Left ventricle myocardium inferior (tissue), 1 donor: ENCODE data around the gene ZNF888. TPM values are rescaled to one million over a fixed set of nuclear protein-coding genes. Genes with fewer than 3 reads are reported as not detected.
"Not testable (repeated sequence)": the region's sequence is repeated elsewhere in the genome, so short reads cannot be mapped to it uniquely, and the experiment has no call there.

Source experiments
- DNase-seq: peaks from one replicate; pipeline ENCODE4 v3.0.0-alpha.2; 2020
- H3K27ac ChIP-seq: fragments of 200-600 bp; replicated peaks from 2 replicates; pipeline ENCODE4 v1.8.0; 2021
- H3K27me3 ChIP-seq: fragments of 200-600 bp; 2 replicates; pipeline ENCODE4 v1.8.0; 2021; ENCODE audit warnings: low read depth
- H3K36me3 ChIP-seq: fragments of 200-600 bp; 2 replicates; pipeline ENCODE4 v1.8.0; 2021
- H3K4me1 ChIP-seq: fragments of 200-600 bp; 2 replicates; pipeline ENCODE4 v1.8.0; 2021
- H3K4me3 ChIP-seq: fragments of 200-600 bp; 2 replicates; pipeline ENCODE4 v1.8.0; 2021; ENCODE audit warnings: mild to moderate bottlenecking, moderate library complexity
- H3K9me3 ChIP-seq: fragments of 200-600 bp; replicated peaks from 2 replicates; pipeline ENCODE4 v1.8.0; 2021
- CTCF ChIP-seq: fragments of 200-600 bp; IDR thresholded peaks from 2 replicates; pipeline ENCODE4 v1.8.0; 2021; ENCODE audit warnings: antibody characterized with exemption, mild to moderate bottlenecking, borderline replicate concordance
- intact Hi-C: fragments of 100-400 bp; cut with micrococcal nuclease; formaldehyde crosslinking; loops from one replicate; pipeline ENCODE4 v1.11.0; 2022
- total RNA-seq: library from RNA; stranded (reverse); fragmentation: NEBNext Ultra II Directional; extraction: Animal tissue kit (Norgen Biotek cat#: 25700); gene quantifications from one replicate; pipeline ENCODE4 v1.2.1, GENCODE V29; 2021
- donor health status: DM: no; HTN: yes; CAD: no; lungs with severe emphysema.

ZNF888 gene
- total RNA-seq, 1 donor from 2014 or later: 1.6 TPM

GRCh38 chr19:52901842-52902241 is 21.4 kb downstream of the ZNF888 start:
- intact Hi-C loops: no loop called here
- DNase-seq: no peak

GRCh38 chr19:52898596-52898995 is 24.6 kb downstream of the ZNF888 start:
- DNase-seq, H3K27me3 ChIP-seq, intact Hi-C loops, H3K36me3 ChIP-seq, H3K9me3 ChIP-seq, H3K27ac ChIP-seq, H3K4me3 ChIP-seq: not testable (repeated sequence)
- H3K4me1 ChIP-seq: peaks cover 23% of the 10 kb centered on the region

More at GRCh38 chr19:52901842-52902241, 21.4 kb downstream of the ZNF888 start:
- H3K27ac ChIP-seq: no peak overlapping the region
- peaks cover 12% of the 10 kb centered on the region for H3K4me1 ChIP-seq
- no peak for TF ChIP-seq CTCF
- H3K9me3 ChIP-seq: no peaks in the 10 kb centered on the region
- no peaks in the 10 kb centered on the region for H3K27me3 ChIP-seq
- peaks cover 10% of the 10 kb centered on the region for H3K36me3 ChIP-seq
- no peak overlapping the region for H3K4me3 ChIP-seq

GRCh38 chr19:52898101-52898500 is 25.1 kb downstream of the ZNF888 start:
- no peaks in the 10 kb centered on the region for H3K9me3 ChIP-seq
- H3K4me1 ChIP-seq: peaks cover 23% of the 10 kb centered on the region
- peak overlapping the region; percentile 84 for H3K4me3 ChIP-seq
- TF ChIP-seq CTCF: no peak
- H3K36me3 ChIP-seq: peaks cover 6% of the 10 kb centered on the region
- H3K27ac ChIP-seq: peak overlapping the region; percentile 95
- H3K27me3 ChIP-seq: no peaks in the 10 kb centered on the region
- intact Hi-C loops: no loop called here
- no peak for DNase-seq

- TF ChIP-seq CTCF: no peak
- Histone ChIP-seq H3K27me3 (no peaks in the 10 kb centered on the region), H3K4me1 (peaks cover 23% of the 10 kb centered on the region), H3K36me3 (peaks cover 8% of the 10 kb centered on the region), H3K9me3 (no peaks in the 10 kb centered on the region), H3K4me3 (peak within 1 kb of the TSS; percentile 84), H3K27ac (peak within 1 kb of the TSS; percentile 95)
- intact Hi-C loops: no loop called here
- peak; percentile 97 for DNase-seq
Observed at GRCh38 chr19:52897138-52897935, 25.9 kb downstream of the ZNF888 start, which contains the start of gene ZNF320. Gene ZNF320 (minus strand): TSS chr19:52897635. CDS start chr19:52890255, 7,380 bp downstream.

- H3K36me3 ChIP-seq: peaks cover 10% of the 10 kb centered on the region
- H3K27ac ChIP-seq: peak overlapping the region; percentile 95
- no peaks in the 10 kb centered on the region for H3K9me3 ChIP-seq
- peak overlapping the region; percentile 84 for H3K4me3 ChIP-seq
- intact Hi-C loops: no loop called here
- H3K4me1 ChIP-seq: peaks cover 23% of the 10 kb centered on the region
- no peaks in the 10 kb centered on the region for H3K27me3 ChIP-seq
- TF ChIP-seq CTCF: no peak
- DNase-seq: no peak
Observed at GRCh38 chr19:52896431-52897137, 26.6 kb downstream of the ZNF888 start.
